ENCODE results near the gene SNHG17. TPM values are rescaled to one million over a fixed set of nuclear protein-coding genes. Genes with fewer than 3 reads are reported as not detected.

SNHG17 gene
- total and polyA plus RNA-seq, 9 of the 15 experiments (the other 6 are each of a cell fraction or from before 2014, with no cell fraction given), result 29.8 to 106 (median 57.7) TPM

- TF ChIP-seq DLX4 (CRISPR knock-in tag; IDR thresholded peaks at IDR 0.05), result no peak
- no peak for TF ChIP-seq HBP1 (CRISPR knock-in tag; IDR thresholded peaks at IDR 0.05)
- no peak for TF ChIP-seq BACH1 (tag; IDR thresholded peaks at IDR 0.05)
- TF ChIP-seq POLR2A (conservative IDR thresholded peaks at IDR 0.05), result 0 out of 2 replicates have a peak, but pooled peaks have one; percentile 37
- no peak for TF ChIP-seq ESRRA (IDR thresholded peaks at IDR 0.05; ENCODE audit: borderline replicate concordance, low read depth)
- no peak for TF ChIP-seq SOX6 (IDR thresholded peaks at IDR 0.05)
- TF ChIP-seq HDAC2 (IDR thresholded peaks at IDR 0.05), result no peak
- TF ChIP-seq ETS2 (tag; IDR thresholded peaks at IDR 0.05; ENCODE audit: borderline replicate concordance, poor library complexity, severe bottlenecking), result no peak
- TF ChIP-seq CHD2 (IDR thresholded peaks at IDR 0.05; ENCODE audit: low read depth, low read length), result no peak
- TF ChIP-seq PRPF4 (IDR thresholded peaks at IDR 0.05; ENCODE audit: insufficient read depth, low read depth, low read length, poor library complexity, severe bottlenecking), result no peak
- peak; percentile 13; the same call in 1 of the 2 replicates for TF ChIP-seq POLR2AphosphoS5 (IDR thresholded peaks at IDR 0.05; ENCODE audit: control insufficient read depth, insufficient read depth, low read depth, low read length)
- no peak for TF ChIP-seq ATF6 (CRISPR knock-in tag; IDR thresholded peaks at IDR 0.05)
- no peak for TF ChIP-seq IFI16 (CRISPR knock-in tag; IDR thresholded peaks at IDR 0.05)
- no peak for TF ChIP-seq CC2D1A (IDR thresholded peaks at IDR 0.05)
- no peak for TF ChIP-seq FIP1L1 (IDR thresholded peaks at IDR 0.05; ENCODE audit: low read depth, low read length, poor library complexity, severe bottlenecking)
These were observed 2.8 kb downstream of the SNHG17 start (continued) for GRCh38 chr20:38432292-38432691.

Measured in K562 (cell line).